ENCODE measurements around the gene PPP1R36.

DNA sequence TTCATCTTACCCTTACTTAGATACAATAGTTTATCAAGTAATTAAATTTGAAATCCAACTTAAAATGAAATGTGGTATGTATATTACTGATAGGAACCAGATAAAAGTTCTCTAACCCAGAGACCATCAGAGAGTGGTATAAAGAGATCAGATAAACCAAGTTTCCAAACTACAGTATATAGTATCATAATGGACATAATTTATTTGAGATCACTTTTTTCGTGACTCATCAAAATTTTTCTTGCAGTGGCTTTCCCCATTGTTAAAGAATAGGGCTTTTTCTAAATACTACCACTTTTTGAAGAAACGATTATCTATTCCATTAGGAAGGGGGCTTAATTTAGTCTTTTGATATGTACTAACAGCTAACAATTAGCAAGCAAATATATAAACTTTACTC, 24.4 kb upstream of the PPP1R36 start:
- TF ChIP-seq POLR2A (IDR thresholded peaks at IDR 0.05; ENCODE audit: low read length), result no peak
- TF ChIP-seq, protein P1, sequence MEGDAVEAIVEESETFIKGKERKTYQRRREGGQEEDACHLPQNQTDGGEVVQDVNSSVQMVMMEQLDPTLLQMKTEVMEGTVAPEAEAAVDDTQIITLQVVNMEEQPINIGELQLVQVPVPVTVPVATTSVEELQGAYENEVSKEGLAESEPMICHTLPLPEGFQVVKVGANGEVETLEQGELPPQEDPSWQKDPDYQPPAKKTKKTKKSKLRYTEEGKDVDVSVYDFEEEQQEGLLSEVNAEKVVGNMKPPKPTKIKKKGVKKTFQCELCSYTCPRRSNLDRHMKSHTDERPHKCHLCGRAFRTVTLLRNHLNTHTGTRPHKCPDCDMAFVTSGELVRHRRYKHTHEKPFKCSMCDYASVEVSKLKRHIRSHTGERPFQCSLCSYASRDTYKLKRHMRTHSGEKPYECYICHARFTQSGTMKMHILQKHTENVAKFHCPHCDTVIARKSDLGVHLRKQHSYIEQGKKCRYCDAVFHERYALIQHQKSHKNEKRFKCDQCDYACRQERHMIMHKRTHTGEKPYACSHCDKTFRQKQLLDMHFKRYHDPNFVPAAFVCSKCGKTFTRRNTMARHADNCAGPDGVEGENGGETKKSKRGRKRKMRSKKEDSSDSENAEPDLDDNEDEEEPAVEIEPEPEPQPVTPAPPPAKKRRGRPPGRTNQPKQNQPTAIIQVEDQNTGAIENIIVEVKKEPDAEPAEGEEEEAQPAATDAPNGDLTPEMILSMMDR (IDR thresholded peaks at IDR 0.05), result no peak

Measured in A549 (cell line).